GM20000 (cell line): ENCODE data around the gene C2CD2.
"Not testable (repeated sequence)": the region's sequence is repeated elsewhere in the genome, so short reads cannot be mapped to it uniquely, and the experiment has no call there.

ENCODE experiments used
- DNase-seq: peaks from one replicate; pipeline ENCODE4 v3.0.0; 2012; ENCODE audit warnings: low spot score
- TF ChIP-seq, protein P1 (sequence below): IDR thresholded peaks from 2 replicates; pipeline ENCODE4 v1.5.1; 2012; ENCODE audit warnings: mild to moderate bottlenecking, control low read depth; ENCODE audit errors: extremely low read depth, missing control alignments

Gene C2CD2

DNA sequence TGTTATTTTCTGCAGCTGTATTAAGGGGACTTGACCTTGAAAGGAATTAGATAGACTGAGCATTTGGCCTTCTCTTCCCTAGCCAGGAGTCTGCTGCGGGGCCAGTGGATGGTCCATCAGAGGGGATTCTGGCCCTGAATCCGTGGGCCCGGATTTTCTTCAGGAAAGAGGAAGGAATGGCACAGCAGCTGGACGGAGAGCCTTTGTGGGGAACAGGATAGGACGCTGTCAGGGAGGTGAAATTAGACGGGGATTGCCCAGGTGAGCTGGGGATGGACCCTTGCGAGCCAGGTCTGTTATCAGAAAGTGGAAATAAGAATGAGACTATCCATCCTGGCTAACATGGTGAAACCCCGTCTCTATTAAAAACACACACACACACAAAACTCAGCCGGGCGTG is 1.7 kb upstream of the C2CD2 start:
- TF ChIP-seq, protein P1, sequence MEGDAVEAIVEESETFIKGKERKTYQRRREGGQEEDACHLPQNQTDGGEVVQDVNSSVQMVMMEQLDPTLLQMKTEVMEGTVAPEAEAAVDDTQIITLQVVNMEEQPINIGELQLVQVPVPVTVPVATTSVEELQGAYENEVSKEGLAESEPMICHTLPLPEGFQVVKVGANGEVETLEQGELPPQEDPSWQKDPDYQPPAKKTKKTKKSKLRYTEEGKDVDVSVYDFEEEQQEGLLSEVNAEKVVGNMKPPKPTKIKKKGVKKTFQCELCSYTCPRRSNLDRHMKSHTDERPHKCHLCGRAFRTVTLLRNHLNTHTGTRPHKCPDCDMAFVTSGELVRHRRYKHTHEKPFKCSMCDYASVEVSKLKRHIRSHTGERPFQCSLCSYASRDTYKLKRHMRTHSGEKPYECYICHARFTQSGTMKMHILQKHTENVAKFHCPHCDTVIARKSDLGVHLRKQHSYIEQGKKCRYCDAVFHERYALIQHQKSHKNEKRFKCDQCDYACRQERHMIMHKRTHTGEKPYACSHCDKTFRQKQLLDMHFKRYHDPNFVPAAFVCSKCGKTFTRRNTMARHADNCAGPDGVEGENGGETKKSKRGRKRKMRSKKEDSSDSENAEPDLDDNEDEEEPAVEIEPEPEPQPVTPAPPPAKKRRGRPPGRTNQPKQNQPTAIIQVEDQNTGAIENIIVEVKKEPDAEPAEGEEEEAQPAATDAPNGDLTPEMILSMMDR, result no peak
- DNase-seq, result peak; percentile 35

- DNase-seq, result no peak
- TF ChIP-seq, protein P1, result no peak
Observed at GRCh38 chr21:41954654-41955499, 1.1 kb upstream of the C2CD2 start.

DNA sequence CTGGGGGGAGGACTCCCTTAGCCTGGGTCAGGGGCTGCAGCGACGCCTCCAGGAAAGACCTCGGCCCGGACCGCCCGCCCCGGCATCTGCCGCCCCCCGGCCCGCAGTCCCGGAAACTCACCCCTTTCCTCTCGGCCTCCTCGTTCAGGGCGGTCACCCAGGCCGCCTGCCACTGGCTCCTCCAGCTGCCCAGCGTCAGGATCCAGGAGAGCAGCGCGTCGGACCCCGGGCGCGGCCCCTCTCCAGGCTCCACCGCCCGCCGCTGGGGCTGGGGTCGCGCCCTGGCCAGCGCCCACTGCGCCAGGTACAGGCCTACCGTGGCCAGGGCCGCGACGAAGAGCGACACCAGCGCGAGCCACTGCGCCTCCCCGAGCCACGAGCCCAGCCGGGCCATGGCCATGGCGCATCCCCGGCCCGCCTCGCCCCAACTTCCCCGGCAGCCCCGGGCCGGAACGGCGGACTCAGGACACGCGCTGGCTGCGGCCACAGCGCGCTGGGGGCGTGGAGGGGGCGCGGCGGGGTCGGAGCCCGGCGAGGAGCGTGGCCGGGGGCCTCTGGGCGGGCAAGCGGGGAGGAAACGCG is 478 bp downstream of the C2CD2 start:
- peak; percentile 79 for DNase-seq
- TF ChIP-seq, protein P1, result no peak

- TF ChIP-seq, protein P1, result no peak
- DNase-seq, result peak; percentile 56
Observed at GRCh38 chr21:41952568-41953248, 1.1 kb downstream of the C2CD2 start.

- TF ChIP-seq, protein P1, result no peak
- DNase-seq, result no peak
Observed at GRCh38 chr21:41951876-41952567, 1.8 kb downstream of the C2CD2 start.

DNA sequence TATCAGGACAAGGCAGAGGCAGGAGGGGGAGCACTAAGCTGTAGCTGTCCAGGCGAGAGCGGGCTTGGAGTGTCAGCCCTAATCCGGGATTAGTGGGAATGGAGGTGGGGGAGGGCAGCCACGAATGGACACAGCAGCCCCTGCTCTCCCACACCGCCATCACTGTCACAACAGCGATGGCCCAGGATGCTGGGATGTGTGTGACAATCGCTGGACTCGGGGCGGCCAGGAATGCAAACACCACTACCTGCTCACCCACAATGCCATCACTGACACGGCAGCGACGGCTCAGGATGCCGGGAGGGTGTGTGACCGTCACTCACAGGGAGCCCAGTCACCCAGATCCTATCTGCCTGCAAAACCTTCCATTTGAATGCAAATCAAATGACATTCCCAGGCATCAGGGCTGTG is 2.9 kb downstream of the C2CD2 start:
- DNase-seq, result no peak
- TF ChIP-seq, protein P1, result no peak

- DNase-seq, result not testable (repeated sequence)
Observed at GRCh38 chr21:41949631-41950030, 4.2 kb downstream of the C2CD2 start.
